Measurements from ENCODE around the gene PHF23.

GRCh38 chr17:7215652-7216180 lies 23.5 kb downstream of the PHF23 start:
- TF ChIP-seq, protein P1, sequence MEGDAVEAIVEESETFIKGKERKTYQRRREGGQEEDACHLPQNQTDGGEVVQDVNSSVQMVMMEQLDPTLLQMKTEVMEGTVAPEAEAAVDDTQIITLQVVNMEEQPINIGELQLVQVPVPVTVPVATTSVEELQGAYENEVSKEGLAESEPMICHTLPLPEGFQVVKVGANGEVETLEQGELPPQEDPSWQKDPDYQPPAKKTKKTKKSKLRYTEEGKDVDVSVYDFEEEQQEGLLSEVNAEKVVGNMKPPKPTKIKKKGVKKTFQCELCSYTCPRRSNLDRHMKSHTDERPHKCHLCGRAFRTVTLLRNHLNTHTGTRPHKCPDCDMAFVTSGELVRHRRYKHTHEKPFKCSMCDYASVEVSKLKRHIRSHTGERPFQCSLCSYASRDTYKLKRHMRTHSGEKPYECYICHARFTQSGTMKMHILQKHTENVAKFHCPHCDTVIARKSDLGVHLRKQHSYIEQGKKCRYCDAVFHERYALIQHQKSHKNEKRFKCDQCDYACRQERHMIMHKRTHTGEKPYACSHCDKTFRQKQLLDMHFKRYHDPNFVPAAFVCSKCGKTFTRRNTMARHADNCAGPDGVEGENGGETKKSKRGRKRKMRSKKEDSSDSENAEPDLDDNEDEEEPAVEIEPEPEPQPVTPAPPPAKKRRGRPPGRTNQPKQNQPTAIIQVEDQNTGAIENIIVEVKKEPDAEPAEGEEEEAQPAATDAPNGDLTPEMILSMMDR (IDR thresholded peaks at IDR 0.05) = no peak
- TF ChIP-seq POLR2A (IDR thresholded peaks at IDR 0.05) = no peak
